Sigmoid colon (tissue), 4 donors: ENCODE measurements around the gene OPN3.

ENCODE experiments used
- POLR2AphosphoS5 ChIP-seq, 4 donors: sonication (generic); formaldehyde crosslinking; IDR thresholded peaks; one replicate each; pipeline ENCODE4 v1.6.1; 2017; ENCODE audit warnings: antibody characterized with exemption in 4 of 4
- TF ChIP-seq, protein P1 (sequence below), 4 experiments: fragments of 450-650 bp in 3 of 4; fragments of 200-600 bp in 1 of 4; IDR thresholded peaks; one replicate each; pipeline ENCODE4 v1.5.1; 2016 to 2019; ENCODE audit warnings: antibody characterized with exemption in 4 of 4, mild to moderate bottlenecking in 3 of 4, moderate library complexity in 2 of 4

DNA sequence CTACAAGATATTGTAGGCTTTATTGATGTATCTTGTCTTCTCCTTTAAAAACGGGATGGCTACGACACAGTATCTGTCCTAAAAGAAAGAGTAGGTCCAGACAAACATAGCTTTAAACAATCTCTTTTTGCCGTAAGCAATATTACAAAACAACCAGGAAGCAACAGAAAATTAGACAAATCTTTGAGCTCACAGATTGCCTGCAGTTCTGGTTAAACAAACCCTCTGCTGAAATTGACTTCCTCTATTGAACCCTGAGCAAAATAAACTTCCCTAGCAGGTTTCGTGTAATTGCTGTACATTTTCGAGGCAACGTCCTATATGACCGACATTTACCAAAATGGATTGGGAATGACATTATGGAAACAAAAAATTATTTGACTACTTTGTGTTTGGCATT is 50.6 kb downstream of the OPN3 start:
- TF ChIP-seq, protein P1, sequence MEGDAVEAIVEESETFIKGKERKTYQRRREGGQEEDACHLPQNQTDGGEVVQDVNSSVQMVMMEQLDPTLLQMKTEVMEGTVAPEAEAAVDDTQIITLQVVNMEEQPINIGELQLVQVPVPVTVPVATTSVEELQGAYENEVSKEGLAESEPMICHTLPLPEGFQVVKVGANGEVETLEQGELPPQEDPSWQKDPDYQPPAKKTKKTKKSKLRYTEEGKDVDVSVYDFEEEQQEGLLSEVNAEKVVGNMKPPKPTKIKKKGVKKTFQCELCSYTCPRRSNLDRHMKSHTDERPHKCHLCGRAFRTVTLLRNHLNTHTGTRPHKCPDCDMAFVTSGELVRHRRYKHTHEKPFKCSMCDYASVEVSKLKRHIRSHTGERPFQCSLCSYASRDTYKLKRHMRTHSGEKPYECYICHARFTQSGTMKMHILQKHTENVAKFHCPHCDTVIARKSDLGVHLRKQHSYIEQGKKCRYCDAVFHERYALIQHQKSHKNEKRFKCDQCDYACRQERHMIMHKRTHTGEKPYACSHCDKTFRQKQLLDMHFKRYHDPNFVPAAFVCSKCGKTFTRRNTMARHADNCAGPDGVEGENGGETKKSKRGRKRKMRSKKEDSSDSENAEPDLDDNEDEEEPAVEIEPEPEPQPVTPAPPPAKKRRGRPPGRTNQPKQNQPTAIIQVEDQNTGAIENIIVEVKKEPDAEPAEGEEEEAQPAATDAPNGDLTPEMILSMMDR (IDR thresholded peaks at IDR 0.05): no peak
- TF ChIP-seq POLR2AphosphoS5 (IDR thresholded peaks at IDR 0.05): no peak
